SU-DHL-6 (cell line): ENCODE results near the gene GPX3.

Experiments
- H2AFZ ChIP-seq: fragments of 200-600 bp; sonication (generic); 2 replicates; pipeline ENCODE4 v1.6.1; 2014; ENCODE audit warnings: low read depth, mild to moderate bottlenecking, moderate library complexity, mixed read lengths, antibody characterized with exemption, low read length; ENCODE audit not compliant: severe bottlenecking
- H3F3A ChIP-seq: fragments of 200-600 bp; shearing (Covaris generic); 2 replicates; pipeline ENCODE4 v1.6.0; 2016; ENCODE audit warnings: antibody characterized with exemption, mild to moderate bottlenecking; ENCODE audit not compliant: insufficient read depth
- H3K27ac ChIP-seq: fragments of 200-600 bp; sonication (generic); 2 replicates; pipeline ENCODE4 v1.5.1; 2016; ENCODE audit warnings: low read depth, mild to moderate bottlenecking, low read length, moderate library complexity, mixed read lengths
- H3K27me3 ChIP-seq: fragments of 200-600 bp; sonication (generic), shearing (Covaris generic); 2 replicates; pipeline ENCODE4 v1.6.0; 2014; ENCODE audit warnings: mild to moderate bottlenecking, low read length
- H3K36me3 ChIP-seq: fragments of 200-600 bp; sonication (generic); 2 replicates; pipeline ENCODE4 v1.6.1; 2014; ENCODE audit warnings: mild to moderate bottlenecking, low read length, mixed read lengths
- H3K4me2 ChIP-seq: fragments of 300-600, 200-600 bp; shearing (Covaris generic), sonication (generic); 2 replicates; pipeline ENCODE4 v1.6.0; 2014; ENCODE audit warnings: low read length, low read depth, mild to moderate bottlenecking; ENCODE audit not compliant: poor library complexity, severe bottlenecking
- H3K4me3 ChIP-seq: fragments of 200-600 bp; sonication (generic); 2 replicates; pipeline ENCODE4 v1.5.1; 2014; ENCODE audit warnings: antibody characterized with exemption, low read length, mild to moderate bottlenecking, mixed read lengths; ENCODE audit not compliant: insufficient read depth, poor library complexity, severe bottlenecking
- H3K79me2 ChIP-seq: fragments of 200-600 bp; sonication (generic); 2 replicates; pipeline ENCODE4 v1.6.1; 2014; ENCODE audit warnings: mild to moderate bottlenecking, low read length, moderate library complexity; ENCODE audit not compliant: insufficient read depth
- H3K9ac ChIP-seq: fragments of 200-600 bp; sonication (generic); 2 replicates; pipeline ENCODE4 v1.7.0; 2014; ENCODE audit warnings: mild to moderate bottlenecking, low read length
- H3K9me2 ChIP-seq: fragments of 200-600 bp; sonication (generic); replicated peaks from 2 replicates; pipeline ENCODE4 v1.6.1; 2014; ENCODE audit warnings: low read length; ENCODE audit not compliant: insufficient read depth
- H3K9me3 ChIP-seq: fragments of 200-600 bp; sonication (generic); 2 replicates; pipeline ENCODE4 v1.6.1; 2014; ENCODE audit warnings: low read length, mixed read lengths; ENCODE audit not compliant: insufficient read depth
- H4K20me1 ChIP-seq: fragments of 200-600 bp; sonication (generic); 2 replicates; pipeline ENCODE4 v1.6.1; 2014; ENCODE audit warnings: low read depth, mild to moderate bottlenecking, antibody characterized with exemption, low read length, moderate library complexity, mixed read lengths
- EZH2phosphoT487 ChIP-seq: fragments of 200-600 bp; sonication (generic), shearing (Covaris generic); conservative IDR thresholded peaks from 2 replicates; pipeline ENCODE4 v1.6.1; 2018; ENCODE audit warnings: mild to moderate bottlenecking, antibody characterized with exemption, low read length, moderate library complexity, mixed read lengths
- TF ChIP-seq, protein P1 (sequence below): fragments of 200-600 bp; sonication (generic); IDR thresholded peaks from one replicate; pipeline ENCODE4 v1.5.1; 2017; ENCODE audit warnings: antibody characterized with exemption, mild to moderate bottlenecking, low read length, moderate library complexity; ENCODE audit not compliant: insufficient read depth, poor library complexity, severe bottlenecking

GPX3 gene

DNA sequence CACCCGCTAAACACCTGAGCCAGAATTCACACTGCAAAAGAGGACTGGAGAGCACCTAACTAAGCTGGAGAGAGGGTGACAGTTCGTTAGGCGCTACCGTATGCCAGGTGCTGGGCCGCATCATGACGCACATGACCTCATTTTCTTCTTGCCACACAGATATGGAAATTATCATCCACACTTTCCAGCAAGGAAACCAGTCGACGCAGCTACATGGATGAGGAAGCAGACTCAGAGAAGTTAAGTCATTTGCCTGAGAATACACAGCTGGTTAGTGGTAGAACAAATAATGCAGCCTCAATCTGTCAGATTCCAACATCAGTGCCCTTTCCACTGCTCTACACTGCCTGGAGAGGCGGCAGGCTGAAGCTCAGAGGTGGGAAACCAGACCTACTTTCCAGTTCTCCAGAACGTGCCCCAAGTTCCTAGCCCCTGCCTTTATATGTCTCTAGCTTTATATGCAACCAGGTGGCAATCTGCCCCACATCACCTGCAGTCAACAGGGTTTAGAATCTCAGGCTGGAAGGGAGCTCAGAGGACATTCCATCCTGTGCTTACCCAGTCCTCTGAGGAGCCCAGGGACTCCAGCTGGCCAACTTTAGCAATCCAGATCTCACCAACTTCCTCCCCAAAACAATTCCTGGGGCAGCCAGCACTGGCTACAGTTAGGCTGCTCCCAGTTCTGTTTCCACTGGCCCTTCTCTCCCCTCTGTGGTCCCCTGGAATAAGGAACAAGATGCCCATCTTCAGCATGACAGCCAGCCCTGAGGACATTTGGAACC is 51.6 kb downstream of the GPX3 start:
- Histone ChIP-seq H3K36me3 (peaks cover 4% of the 10 kb centered on the region; the same call in 1 of the 2 replicates), H3K9me2 (no peaks in the 10 kb centered on the region), H3K79me2 (peaks cover 98% of the 10 kb centered on the region), H3K4me3 (no peak overlapping the region), H3K4me2 (no peak overlapping the region), H3K9me3 (no peaks in the 10 kb centered on the region), H3K27me3 (no peaks in the 10 kb centered on the region), H3F3A (peaks cover 10% of the 10 kb centered on the region; the same call in 1 of the 2 replicates), H3K27ac (no peak overlapping the region), H3K9ac (no peak overlapping the region), H4K20me1 (no peaks in the 10 kb centered on the region), H2AFZ (no peak overlapping the region)
- TF ChIP-seq EZH2phosphoT487: no peak
- TF ChIP-seq, protein P1, sequence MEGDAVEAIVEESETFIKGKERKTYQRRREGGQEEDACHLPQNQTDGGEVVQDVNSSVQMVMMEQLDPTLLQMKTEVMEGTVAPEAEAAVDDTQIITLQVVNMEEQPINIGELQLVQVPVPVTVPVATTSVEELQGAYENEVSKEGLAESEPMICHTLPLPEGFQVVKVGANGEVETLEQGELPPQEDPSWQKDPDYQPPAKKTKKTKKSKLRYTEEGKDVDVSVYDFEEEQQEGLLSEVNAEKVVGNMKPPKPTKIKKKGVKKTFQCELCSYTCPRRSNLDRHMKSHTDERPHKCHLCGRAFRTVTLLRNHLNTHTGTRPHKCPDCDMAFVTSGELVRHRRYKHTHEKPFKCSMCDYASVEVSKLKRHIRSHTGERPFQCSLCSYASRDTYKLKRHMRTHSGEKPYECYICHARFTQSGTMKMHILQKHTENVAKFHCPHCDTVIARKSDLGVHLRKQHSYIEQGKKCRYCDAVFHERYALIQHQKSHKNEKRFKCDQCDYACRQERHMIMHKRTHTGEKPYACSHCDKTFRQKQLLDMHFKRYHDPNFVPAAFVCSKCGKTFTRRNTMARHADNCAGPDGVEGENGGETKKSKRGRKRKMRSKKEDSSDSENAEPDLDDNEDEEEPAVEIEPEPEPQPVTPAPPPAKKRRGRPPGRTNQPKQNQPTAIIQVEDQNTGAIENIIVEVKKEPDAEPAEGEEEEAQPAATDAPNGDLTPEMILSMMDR: no peak

DNA sequence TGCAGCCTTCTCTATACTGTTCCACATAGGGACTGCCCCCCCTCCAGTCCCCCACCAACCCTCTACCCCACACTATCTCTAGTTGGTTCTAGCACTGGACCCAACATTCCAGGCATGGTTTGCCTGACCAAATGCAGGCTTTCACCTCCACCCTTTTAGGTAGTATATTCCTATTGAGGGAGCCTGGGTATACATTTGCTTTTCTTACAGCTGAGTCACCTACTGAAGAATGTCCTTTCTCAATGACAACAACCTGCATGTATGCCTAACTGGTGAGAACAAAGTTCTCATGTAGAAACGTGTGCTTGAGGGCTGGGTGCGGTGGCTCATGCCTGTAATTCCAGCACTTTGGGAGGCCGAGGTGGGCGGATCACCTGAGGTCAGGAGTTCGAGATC is 52.2 kb downstream of the GPX3 start:
- no peaks in the 10 kb centered on the region for H4K20me1 ChIP-seq
- H3K4me2 ChIP-seq: no peak overlapping the region
- no peak overlapping the region for H3K4me3 ChIP-seq
- H3K27me3 ChIP-seq: no peaks in the 10 kb centered on the region
- no peaks in the 10 kb centered on the region for H3K9me2 ChIP-seq
- H3K27ac ChIP-seq: no peak overlapping the region
- H3K36me3 ChIP-seq: peaks cover 7% of the 10 kb centered on the region; the same call in 1 of the 2 replicates
- H3K9me3 ChIP-seq: no peaks in the 10 kb centered on the region
- peaks cover 98% of the 10 kb centered on the region for H3K79me2 ChIP-seq
- H3K9ac ChIP-seq: no peak overlapping the region
- no peak for TF ChIP-seq EZH2phosphoT487
- TF ChIP-seq, protein P1: no peak
- no peak overlapping the region for H2AFZ ChIP-seq
- H3F3A ChIP-seq: peaks cover 10% of the 10 kb centered on the region; the same call in 1 of the 2 replicates

DNA sequence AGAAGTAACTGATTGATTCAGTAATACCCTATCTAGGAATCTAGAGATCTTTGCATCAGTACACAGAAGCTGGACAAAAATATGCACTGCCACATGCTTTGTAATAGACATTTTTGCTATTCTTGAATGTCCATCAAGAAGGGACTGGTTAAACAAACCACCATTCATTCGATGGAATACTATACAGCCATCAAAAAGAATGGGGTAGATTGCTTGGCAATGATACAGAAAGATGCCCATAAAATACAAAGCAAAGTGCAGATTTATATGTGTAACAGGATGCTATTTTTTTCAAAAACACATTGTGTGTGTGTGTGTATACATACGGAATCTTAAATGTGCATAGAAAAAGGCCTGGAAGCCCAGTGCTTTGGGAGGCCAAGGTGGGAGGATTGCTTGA is 52.9 kb downstream of the GPX3 start:
- no peaks in the 10 kb centered on the region for H3K9me3 ChIP-seq

DNA sequence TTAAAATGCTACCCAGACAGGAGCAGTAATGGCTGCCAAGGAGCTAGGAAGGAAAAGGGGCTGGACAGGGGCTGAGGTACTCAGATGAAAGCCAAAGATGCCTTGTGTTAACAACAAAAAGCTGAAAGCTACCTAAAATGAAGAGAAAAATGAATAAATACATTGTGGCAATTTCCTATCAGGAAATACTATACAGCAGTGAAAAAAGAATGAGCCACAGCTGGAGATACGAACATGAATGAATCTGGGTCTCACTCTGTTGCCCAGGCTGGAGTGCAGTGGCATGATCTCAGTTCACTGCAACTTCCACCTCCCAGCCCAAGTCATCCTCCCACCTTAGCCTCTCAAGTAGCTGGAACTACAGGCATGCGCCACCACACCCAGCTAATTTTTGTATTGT is 54.2 kb downstream of the GPX3 start:
- Histone ChIP-seq H3K9me2 (no peaks in the 10 kb centered on the region), H3K4me2 (no peak overlapping the region), H3F3A (peaks cover 6% of the 10 kb centered on the region; the same call in 1 of the 2 replicates), H3K27ac (no peak overlapping the region; the same call in 1 of the 2 replicates), H3K79me2 (peaks cover 99% of the 10 kb centered on the region), H3K9ac (no peak overlapping the region), H4K20me1 (no peaks in the 10 kb centered on the region), H2AFZ (no peak overlapping the region), H3K9me3 (no peaks in the 10 kb centered on the region), H3K27me3 (no peaks in the 10 kb centered on the region), H3K4me3 (no peak overlapping the region), H3K36me3 (peaks cover 10% of the 10 kb centered on the region; the same call in 1 of the 2 replicates)
- TF ChIP-seq, protein P1: no peak
- no peak for TF ChIP-seq EZH2phosphoT487

More for the DNA sequence above, 52.9 kb downstream of the GPX3 start:
- peaks cover 10% of the 10 kb centered on the region; the same call in 1 of the 2 replicates for H3F3A ChIP-seq
- H3K9me2 ChIP-seq: no peaks in the 10 kb centered on the region
- H3K27me3 ChIP-seq: no peaks in the 10 kb centered on the region
- H3K27ac ChIP-seq: no peak overlapping the region
- H3K79me2 ChIP-seq: peaks cover 98% of the 10 kb centered on the region
- H3K4me2 ChIP-seq: no peak overlapping the region
- H4K20me1 ChIP-seq: no peaks in the 10 kb centered on the region
- H3K9ac ChIP-seq: no peak overlapping the region
- H2AFZ ChIP-seq: no peak overlapping the region
- peaks cover 10% of the 10 kb centered on the region; the same call in 1 of the 2 replicates for H3K36me3 ChIP-seq
- no peak for TF ChIP-seq EZH2phosphoT487
- no peak overlapping the region for H3K4me3 ChIP-seq
